ENCODE measurements around the gene HOATZ.

DNA sequence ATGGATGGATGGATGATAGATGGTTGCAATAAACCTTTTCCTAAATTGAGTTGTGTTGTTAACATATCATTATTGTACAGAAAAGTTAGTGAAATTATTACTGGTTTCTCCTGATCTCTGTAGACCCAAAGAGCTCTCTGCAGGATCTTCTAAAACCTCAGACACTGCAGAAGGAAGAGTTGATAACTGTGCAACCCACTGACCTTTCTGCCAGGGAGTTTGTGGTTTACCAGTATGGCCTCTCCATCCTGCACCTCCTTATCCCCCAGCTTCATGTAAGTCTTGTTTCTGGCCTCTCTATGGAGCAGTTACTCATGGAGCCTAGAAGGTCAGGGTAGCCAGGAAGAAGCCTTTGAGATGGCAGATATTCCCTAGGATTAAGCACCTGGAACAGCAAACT lies 48.0 kb upstream of the HOATZ start:
- no peak for TF ChIP-seq EZH2 (IDR thresholded peaks at IDR 0.05; ENCODE audit: insufficient read depth, poor library complexity, severe bottlenecking)
- no peak for TF ChIP-seq EZH2phosphoT487 (IDR thresholded peaks at IDR 0.05; ENCODE audit: insufficient read depth, low read depth)
